Psoas muscle (tissue), 8 donors: ENCODE measurements around the gene NDUFA7. TPM values are rescaled to one million over a fixed set of nuclear protein-coding genes. Genes with fewer than 3 reads are reported as not detected.

Experiments used
- ATAC-seq, 4 donors: fragments of 200-7000 bp; cut with Tn5 transposase; one replicate each; pipeline ENCODE4 v1.9.1; 2020; ENCODE audit warnings: moderate library complexity in 3 of 4, mild to moderate bottlenecking in 2 of 4
- DNase-seq, 2 donors: peaks; one replicate each; pipeline ENCODE4 v3.0.0-alpha.2; 2020
- H3K27ac ChIP-seq: fragments of 200-600 bp; one replicate; pipeline ENCODE4 v1.8.0; 2022
- H3K27me3 ChIP-seq, 3 donors: fragments of 200-600 bp in 1 of 3; one replicate each; pipeline versions ENCODE4 v1.6.1 to v1.8.0; 2013 to 2022; ENCODE audit warnings: low read length in 2 of 3, mild to moderate bottlenecking in 2 of 3, moderate library complexity in 1 of 3; ENCODE audit not compliant: insufficient read depth in 3 of 3
- H3K36me3 ChIP-seq, 2 donors: fragments of 200-600 bp in 1 of 2; one replicate each; pipeline versions ENCODE4 v1.6.1 to v1.8.0; 2013 to 2022; ENCODE audit warnings: low read depth in 1 of 2, mild to moderate bottlenecking in 1 of 2, moderate library complexity in 1 of 2; ENCODE audit not compliant: insufficient read depth in 1 of 2
- H3K4me1 ChIP-seq: fragments of 200-600 bp; one replicate; pipeline ENCODE4 v1.8.0; 2022
- H3K4me3 ChIP-seq: fragments of 200-600 bp; one replicate; pipeline ENCODE4 v1.8.0; 2022; ENCODE audit warnings: mild to moderate bottlenecking
- H3K9me3 ChIP-seq: fragments of 200-600 bp; one replicate; pipeline ENCODE4 v1.8.0; 2022
- WGBS, 3 donors: extraction: QIAGEN DNeasy Blood & Tissue Kit; methylation state at CpG; one replicate each; pipeline versions ENCODE4 v1.1.6 to v1.1.7; 2013; 5-methylcytosine and 5-hydroxymethylcytosine counted together
- intact Hi-C, 2 donors: fragments of 100-400 bp; cut with DNase I; formaldehyde crosslinking; loops; one replicate each; pipeline versions ENCODE4 v1.11.0 to v1.14.2; 2022
- long read RNA-seq, 2 donors: library from polyadenylated mRNA; unstranded; transcript quantifications; one replicate each; pipeline ENCODE4 v2.0.0, GENCODE V29; 2021
- polyA plus RNA-seq, 3 donors: library from polyadenylated mRNA; stranded (reverse); fragments of 200-250 nt; gene quantifications; one replicate each; pipeline ENCODE4 v1.2.3, GENCODE V29; 2013
- total RNA-seq, 4 donors: library from RNA; stranded (reverse); fragmentation: NEBNext Ultra II Directional in 2 of 4; extraction: Animal tissue kit (Norgen Biotek cat#: 25700) in 2 of 4; gene quantifications; one replicate each; pipeline versions ENCODE4 v1.2.1 to v1.2.4, GENCODE V29; 2021 to 2023
- TF ChIP-seq, protein P1 (sequence below): fragments of 200-600 bp; IDR thresholded peaks from one replicate; pipeline ENCODE4 v1.8.0; 2022; ENCODE audit warnings: antibody characterized with exemption
- donor health status: healthy with polysubstance abuse.
- donor health status: DM: no; HTN: no; CAD: no; lungs with moderate emphysema.
- donor health status: Bipolar disorder and iron deficiency.
- donor health status: healthy.
- donor health status: DM: yes; HTN: yes; CAD: no.
- donor health status: DM: no; HTN: no; CAD: no.
- donor health status: DM: no; HTN: no; CAD: no.
- donor health status: DM: yes; HTN: yes; CAD: no.

NDUFA7 gene
- total RNA-seq (100 to 1,000 TPM in 3 of 4 donors, 10 to 100 TPM in 1; 76.8 to 150 (median 109) TPM), polyA plus RNA-seq (100 to 1,000 TPM; 211 to 271 (median 243) TPM)
- long read RNA-seq, donor 1, transcript NDUFA7-201 (4 exons, 601 nt), result major isoform, 60 of 69 reads
- long read RNA-seq, donor 1, partial matches to known transcripts, result 9 of 69 reads
- long read RNA-seq, donor 1, other reads (novel, unspliced or antisense), result 0 of 69 reads
- long read RNA-seq, donor 2, transcript NDUFA7-201 (4 exons, 601 nt), result major isoform, 49 of 55 reads
- long read RNA-seq, donor 2, partial matches to known transcripts, result 6 of 55 reads
- long read RNA-seq, donor 2, other reads (novel, unspliced or antisense), result 0 of 55 reads

DNA sequence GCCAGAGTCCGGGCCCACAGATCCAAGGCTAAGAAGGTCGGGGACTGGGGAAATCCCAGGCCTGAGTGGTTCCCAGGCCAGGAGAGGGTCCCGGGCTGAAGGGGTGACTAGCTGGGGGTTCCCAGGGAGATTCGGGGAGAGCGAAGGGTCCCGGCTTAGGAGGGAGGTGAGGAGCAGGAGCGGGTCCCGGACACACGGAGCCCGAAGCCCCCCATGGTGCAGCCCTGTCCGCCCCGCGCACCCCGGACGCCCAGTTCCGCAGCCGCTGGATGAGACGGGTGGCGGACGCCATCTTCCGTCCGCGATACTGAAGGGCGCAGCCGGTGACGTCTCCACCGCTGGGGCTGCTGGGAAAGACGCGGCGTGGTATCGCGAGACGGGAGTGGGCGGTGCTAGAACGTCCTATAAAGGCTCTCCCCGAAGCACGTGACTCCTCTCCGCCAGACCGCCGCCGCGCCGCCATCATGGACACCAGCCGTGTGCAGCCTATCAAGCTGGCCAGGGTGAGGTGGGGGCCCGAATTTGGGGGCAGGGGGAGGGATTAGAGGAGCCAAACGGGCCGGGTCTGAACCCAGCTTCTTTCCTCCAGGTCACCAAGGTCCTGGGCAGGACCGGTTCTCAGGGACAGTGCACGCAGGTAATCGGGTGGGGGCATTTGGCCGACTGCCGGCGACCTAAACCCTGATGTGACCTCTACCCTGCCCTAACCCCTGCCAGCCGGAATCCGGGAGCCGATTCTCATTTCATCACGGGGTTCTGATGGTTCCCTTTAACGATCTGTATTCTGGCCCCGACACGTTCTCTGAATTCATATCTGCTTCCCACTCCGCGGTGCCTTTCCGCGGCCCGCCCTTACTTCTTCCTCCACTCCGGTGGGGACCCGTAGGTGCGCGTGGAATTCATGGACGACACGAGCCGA is at the start of gene NDUFA7, which contains the start of gene RPS28:
TSS of gene NDUFA7 (minus strand) at position 309 of the 919 bp plus-strand sequence. CDS start at position 292, 17 bp downstream.
TSS of gene RPS28 (plus strand) at position 430 of the 919 bp plus-strand sequence. CDS start at position 465, 35 bp downstream.
- ATAC-seq (peak; percentile 95 to 98 (median 97)), DNase-seq (peak; percentile 96 to 99)
- peaks cover 33% of the 10 kb centered on the region for H3K4me1 ChIP-seq
- TF ChIP-seq, protein P1, sequence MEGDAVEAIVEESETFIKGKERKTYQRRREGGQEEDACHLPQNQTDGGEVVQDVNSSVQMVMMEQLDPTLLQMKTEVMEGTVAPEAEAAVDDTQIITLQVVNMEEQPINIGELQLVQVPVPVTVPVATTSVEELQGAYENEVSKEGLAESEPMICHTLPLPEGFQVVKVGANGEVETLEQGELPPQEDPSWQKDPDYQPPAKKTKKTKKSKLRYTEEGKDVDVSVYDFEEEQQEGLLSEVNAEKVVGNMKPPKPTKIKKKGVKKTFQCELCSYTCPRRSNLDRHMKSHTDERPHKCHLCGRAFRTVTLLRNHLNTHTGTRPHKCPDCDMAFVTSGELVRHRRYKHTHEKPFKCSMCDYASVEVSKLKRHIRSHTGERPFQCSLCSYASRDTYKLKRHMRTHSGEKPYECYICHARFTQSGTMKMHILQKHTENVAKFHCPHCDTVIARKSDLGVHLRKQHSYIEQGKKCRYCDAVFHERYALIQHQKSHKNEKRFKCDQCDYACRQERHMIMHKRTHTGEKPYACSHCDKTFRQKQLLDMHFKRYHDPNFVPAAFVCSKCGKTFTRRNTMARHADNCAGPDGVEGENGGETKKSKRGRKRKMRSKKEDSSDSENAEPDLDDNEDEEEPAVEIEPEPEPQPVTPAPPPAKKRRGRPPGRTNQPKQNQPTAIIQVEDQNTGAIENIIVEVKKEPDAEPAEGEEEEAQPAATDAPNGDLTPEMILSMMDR, result peak; percentile 28
- peaks cover 0 to 41% of the 10 kb centered on the region in 2 donors for H3K36me3 ChIP-seq
- H3K4me3 ChIP-seq, result peak within 1 kb of the TSS; percentile 99
- 0% methylated on average over 69 to 72 of the region's 72 CpGs for WGBS, 3 donors
- intact Hi-C loops, result no loop called here
- H3K9me3 ChIP-seq, result no peaks in the 10 kb centered on the region
- H3K27ac ChIP-seq, result peak within 1 kb of the TSS; percentile 97
- no peaks in the 10 kb centered on the region for H3K27me3 ChIP-seq

DNA sequence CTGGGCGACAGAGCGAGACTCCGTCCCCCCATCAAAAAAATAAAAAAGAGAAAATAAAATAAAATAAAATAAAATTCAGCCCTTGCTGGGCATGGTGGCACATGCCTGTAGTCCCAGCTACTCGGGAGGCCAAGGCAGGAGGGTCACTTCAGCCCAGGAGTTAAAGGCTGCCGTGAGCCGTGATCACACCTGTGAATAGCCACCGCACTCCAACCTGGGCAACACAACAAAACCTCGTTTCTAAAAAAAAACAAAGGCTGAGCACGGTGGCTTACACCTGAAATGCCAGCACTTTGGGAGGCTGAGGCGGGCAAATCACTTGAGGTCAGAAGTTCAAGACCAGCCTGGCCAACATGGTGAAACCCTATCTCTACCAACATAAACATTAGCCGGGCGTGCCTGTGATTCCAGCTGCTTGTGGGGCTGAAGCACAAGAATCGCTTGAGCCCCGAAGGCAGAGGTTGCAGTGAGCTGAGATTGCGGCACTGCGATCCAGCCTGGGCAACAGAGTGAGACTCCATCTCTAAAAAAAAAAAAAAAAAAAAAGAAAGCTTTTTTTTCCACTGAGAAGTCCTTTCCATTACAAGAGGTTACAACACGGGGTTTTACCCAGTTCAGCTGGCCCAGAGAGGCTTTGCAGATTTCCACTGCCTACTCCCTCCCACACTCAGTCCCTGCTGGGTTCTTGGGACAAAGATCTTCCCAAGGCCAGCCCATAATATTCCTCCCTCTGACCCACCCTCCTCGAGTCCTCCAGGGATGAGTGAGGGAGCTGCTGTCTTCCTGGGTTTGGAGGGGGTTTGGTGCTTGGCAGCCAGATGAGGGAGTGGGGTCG is 49.2 kb upstream of the NDUFA7 start:
- intact Hi-C loops, result no loop called here
- peak overlapping the region; percentile 7 for H3K4me3 ChIP-seq
- H3K4me1 ChIP-seq, result peaks cover 37% of the 10 kb centered on the region
- H3K27ac ChIP-seq, result peak overlapping the region; percentile 16
- WGBS, 3 donors, result 66 to 76% (median 67%) methylated on average over 19 of the region's 19 CpGs
- peaks cover 7 to 72% of the 10 kb centered on the region in 2 donors for H3K36me3 ChIP-seq
- no peaks in the 10 kb centered on the region for H3K27me3 ChIP-seq
- peak in 1 of 2 donors; percentile 41 for DNase-seq
- no peaks in the 10 kb centered on the region for H3K9me3 ChIP-seq
- ATAC-seq, result no peak
- TF ChIP-seq, protein P1, result no peak

DNA sequence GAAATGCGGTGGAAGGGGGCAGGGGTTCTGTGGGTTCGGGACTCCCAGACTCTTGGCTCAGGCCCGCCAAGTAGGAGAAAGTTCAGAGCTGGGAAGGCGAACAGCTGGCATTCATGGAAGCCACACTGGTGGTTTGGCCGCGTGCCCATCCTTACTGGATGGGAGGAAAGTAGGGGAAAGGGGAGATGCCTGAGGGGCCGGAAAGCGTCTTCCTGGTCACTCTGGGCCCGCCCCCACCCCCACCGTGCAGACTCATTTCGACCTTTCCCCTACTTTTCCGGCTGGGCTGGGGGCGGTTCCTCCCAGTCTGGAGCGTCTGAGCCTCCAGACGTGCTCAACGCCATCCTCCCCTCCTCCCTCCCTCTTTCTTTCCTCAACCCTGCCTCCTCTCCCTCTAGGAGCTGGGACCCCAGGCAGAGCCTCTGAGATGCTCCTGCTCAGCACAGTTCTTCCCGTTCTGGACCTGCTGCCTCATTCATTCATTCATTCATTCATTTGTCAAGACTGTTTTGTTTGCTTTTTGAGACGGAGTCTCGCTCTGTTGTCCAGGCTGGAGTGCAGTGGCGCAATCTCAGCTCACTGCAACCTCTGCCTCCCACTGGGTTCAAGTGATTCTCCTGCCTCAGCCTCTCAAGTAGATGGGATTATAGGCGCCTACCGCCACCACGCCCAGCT is 46.3 kb upstream of the NDUFA7 start:
- ATAC-seq, result peak; percentile 63 to 72 (median 65)
- peaks cover 4 to 50% of the 10 kb centered on the region in 2 donors for H3K36me3 ChIP-seq
- H3K9me3 ChIP-seq, result no peaks in the 10 kb centered on the region
- H3K4me1 ChIP-seq, result peaks cover 48% of the 10 kb centered on the region
- peak overlapping the region; percentile 84 for H3K4me3 ChIP-seq
- peak overlapping the region; percentile 88 for H3K27ac ChIP-seq
- DNase-seq, result peak; percentile 96
- 21 to 31% (median 27%) methylated on average over 16 to 23 of the region's 23 CpGs for WGBS, 3 donors
- H3K27me3 ChIP-seq, result no peaks in the 10 kb centered on the region
- TF ChIP-seq, protein P1, result no peak
- intact Hi-C loops, result loop anchor here in 1 of 2 donors (2.0 kb wide), 1 partner anchor 21 kb away; no protein-coding TSS in a partner anchor

DNA sequence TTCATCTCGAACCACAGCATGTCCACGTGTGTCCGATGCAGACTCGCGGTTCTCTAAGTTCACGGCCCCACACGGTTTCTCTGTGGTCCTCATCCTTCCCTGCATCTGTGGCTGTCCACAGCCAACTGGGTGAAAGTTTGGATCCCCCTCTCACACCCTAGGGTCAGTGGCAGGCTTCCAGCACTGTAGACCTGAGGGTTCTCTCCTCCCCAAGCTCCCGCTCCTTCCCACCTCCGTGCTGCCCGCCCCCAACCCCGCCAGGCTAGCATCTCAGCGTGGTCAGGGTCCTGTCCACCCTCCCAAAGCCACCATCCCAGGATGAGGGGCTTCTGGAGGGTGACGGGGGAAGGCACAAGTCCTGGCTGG is 45.8 kb upstream of the NDUFA7 start:
- Histone ChIP-seq H3K36me3 (peaks cover 3 to 45% of the 10 kb centered on the region in 2 donors), H3K27me3 (no peaks in the 10 kb centered on the region), H3K27ac (peak overlapping the region; percentile 88), H3K9me3 (no peaks in the 10 kb centered on the region), H3K4me3 (peak overlapping the region; percentile 84), H3K4me1 (peaks cover 52% of the 10 kb centered on the region)
- 15 to 31% (median 18%) methylated on average over 13 of the region's 13 CpGs for WGBS, 3 donors
- intact Hi-C loops, result no loop called here
- ATAC-seq (peak; percentile 4 to 36 (median 22)), DNase-seq (peak in 1 of 2 donors; percentile 77)
- TF ChIP-seq, protein P1, result no peak
